ENCODE results near the gene WWOX. TPM values are rescaled to one million over a fixed set of nuclear protein-coding genes. Genes with fewer than 3 reads are reported as not detected.

Gene WWOX
- total RNA-seq, 1 experiment from 2014 or later: 28.3 TPM

- TF ChIP-seq CTCF (conservative IDR thresholded peaks at IDR 0.05; ENCODE audit: low read depth, low read length) (no peak), EZH2 (IDR thresholded peaks at IDR 0.05; ENCODE audit: low read length, unreplicated experiment) (no peak), EZH2phosphoT487 (IDR thresholded peaks at IDR 0.05; ENCODE audit: borderline replicate concordance, low read length) (no peak)
- BruUV-seq (replicated peaks): no TSS peak
- no peaks in the 10 kb centered on the region for H3K27me3 ChIP-seq (ENCODE audit: low read length)
- CTCF ChIA-PET: no interaction called here
- no peaks in the 10 kb centered on the region for H4K20me1 ChIP-seq (ENCODE audit: low read length)
- intact Hi-C loops (cut with micrococcal nuclease): no loop called here
- no peaks in the 10 kb centered on the region for H3F3A ChIP-seq (ENCODE audit: low read length, unreplicated experiment)
- H3K9me3 ChIP-seq (ENCODE audit: low read length): no peaks in the 10 kb centered on the region
- POLR2A ChIA-PET (ENCODE audit: unreplicated experiment): no interaction called here
- no peak overlapping the region for H3K9ac ChIP-seq (ENCODE audit: low read length)
- DNase-seq: no peak
- H2AFZ ChIP-seq (ENCODE audit: low read length): no peak overlapping the region
- no peak overlapping the region for H3K27ac ChIP-seq (ENCODE audit: low read length)
- H3K79me2 ChIP-seq (ENCODE audit: low read length): no peaks in the 10 kb centered on the region
- no peak for ATAC-seq
- no peaks in the 10 kb centered on the region for H3K36me3 ChIP-seq (ENCODE audit: low read depth, low read length)
- H3K4me3 ChIP-seq (ENCODE audit: low read length): no peak overlapping the region
- H3K4me2 ChIP-seq (ENCODE audit: low read length): no peak overlapping the region
- H3K4me1 ChIP-seq (ENCODE audit: insufficient read depth, low read length): no peaks in the 10 kb centered on the region
- H3K9me2 ChIP-seq (replicated peaks; ENCODE audit: low read length): no peaks in the 10 kb centered on the region
These were observed 328.7 kb downstream of the WWOX start for GRCh38 chr16:78428193-78428592.

DNA sequence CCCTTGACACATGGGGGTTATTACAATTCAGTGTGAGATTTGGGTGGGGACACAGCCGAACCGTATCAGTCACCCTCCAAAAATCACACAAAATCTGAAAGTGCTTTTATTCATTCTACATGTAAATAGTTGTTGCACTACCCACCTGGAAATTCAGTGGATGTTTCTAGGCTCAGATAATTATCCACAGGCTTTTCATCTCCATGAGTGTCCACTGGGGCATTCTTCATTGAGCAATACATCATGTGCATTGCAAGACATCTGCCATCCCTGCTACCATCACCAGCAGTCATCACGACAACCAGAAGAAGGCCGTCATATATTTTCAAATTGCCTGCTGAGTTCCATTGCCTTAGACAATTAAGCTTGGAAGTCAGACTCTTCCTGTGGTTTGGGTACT lies 330.8 kb downstream of the WWOX start:
- no peaks in the 10 kb centered on the region for H3F3A ChIP-seq (ENCODE audit: low read length, unreplicated experiment)
- no TSS peak for BruUV-seq (replicated peaks)
- intact Hi-C loops (cut with micrococcal nuclease): no loop called here
- no peaks in the 10 kb centered on the region for H3K79me2 ChIP-seq (ENCODE audit: low read length)
- no peaks in the 10 kb centered on the region for H3K9me3 ChIP-seq (ENCODE audit: low read length)
- H3K27ac ChIP-seq (ENCODE audit: low read length): no peak overlapping the region
- H3K27me3 ChIP-seq (ENCODE audit: low read length): no peaks in the 10 kb centered on the region
- H3K9me2 ChIP-seq (replicated peaks; ENCODE audit: low read length): no peaks in the 10 kb centered on the region
- DNase-seq: no peak
- ChIA-PET CTCF (no interaction called here), POLR2A (ENCODE audit: unreplicated experiment) (no interaction called here)
- no peak overlapping the region for H3K4me2 ChIP-seq (ENCODE audit: low read length)
- H3K4me3 ChIP-seq (ENCODE audit: low read length): no peak overlapping the region
- TF ChIP-seq CTCF (conservative IDR thresholded peaks at IDR 0.05; ENCODE audit: low read depth, low read length) (no peak), EZH2 (IDR thresholded peaks at IDR 0.05; ENCODE audit: low read length, unreplicated experiment) (no peak), EZH2phosphoT487 (IDR thresholded peaks at IDR 0.05; ENCODE audit: borderline replicate concordance, low read length) (no peak)
- no peaks in the 10 kb centered on the region for H3K4me1 ChIP-seq (ENCODE audit: insufficient read depth, low read length)
- H3K36me3 ChIP-seq (ENCODE audit: low read depth, low read length): no peaks in the 10 kb centered on the region
- H4K20me1 ChIP-seq (ENCODE audit: low read length): no peaks in the 10 kb centered on the region
- no peak for ATAC-seq
- H3K9ac ChIP-seq (ENCODE audit: low read length): no peak overlapping the region
- no peak overlapping the region for H2AFZ ChIP-seq (ENCODE audit: low read length)

GRCh38 chr16:78431004-78431670 lies 331.7 kb downstream of the WWOX start:
- BruUV-seq (replicated peaks): no TSS peak
- CTCF ChIA-PET: no interaction called here
- Histone ChIP-seq H3K36me3 (ENCODE audit: low read depth, low read length) (no peaks in the 10 kb centered on the region), H3K9ac (ENCODE audit: low read length) (no peak overlapping the region), H3F3A (ENCODE audit: low read length, unreplicated experiment) (no peaks in the 10 kb centered on the region), H4K20me1 (ENCODE audit: low read length) (no peaks in the 10 kb centered on the region), H3K79me2 (ENCODE audit: low read length) (no peaks in the 10 kb centered on the region), H3K4me1 (ENCODE audit: insufficient read depth, low read length) (no peaks in the 10 kb centered on the region), H3K9me2 (replicated peaks; ENCODE audit: low read length) (no peaks in the 10 kb centered on the region), H3K27me3 (ENCODE audit: low read length) (no peaks in the 10 kb centered on the region), H3K9me3 (ENCODE audit: low read length) (no peaks in the 10 kb centered on the region), H2AFZ (ENCODE audit: low read length) (no peak overlapping the region), H3K4me2 (ENCODE audit: low read length) (no peak overlapping the region), H3K4me3 (ENCODE audit: low read length) (no peak overlapping the region), H3K27ac (ENCODE audit: low read length) (no peak overlapping the region)
- intact Hi-C loops (cut with micrococcal nuclease): no loop called here
- ATAC-seq (no peak), DNase-seq (no peak)
- POLR2A ChIA-PET (ENCODE audit: unreplicated experiment): no interaction called here
- TF ChIP-seq EZH2 (IDR thresholded peaks at IDR 0.05; ENCODE audit: low read length, unreplicated experiment): no peak
- no peak for TF ChIP-seq EZH2phosphoT487 (IDR thresholded peaks at IDR 0.05; ENCODE audit: borderline replicate concordance, low read length)
- no peak for TF ChIP-seq CTCF (conservative IDR thresholded peaks at IDR 0.05; ENCODE audit: low read depth, low read length)
